HEK293 (cell line): ENCODE results near the gene BEND7.

Experiments used
- CTCF ChIP-seq: fragments of 450-650 bp; formaldehyde crosslinking; IDR thresholded peaks from 2 replicates; pipeline ENCODE4 v1.5.1; 2016; ENCODE audit warnings: missing biosample characterization, missing genetic modification characterization
- SP2 ChIP-seq: fragments of 450-650 bp; formaldehyde crosslinking; IDR thresholded peaks from 2 replicates; pipeline ENCODE4 v1.5.1; 2016; ENCODE audit warnings: missing biosample characterization, missing genetic modification characterization
- ZNF274 ChIP-seq, 2 experiments: fragments of 200-500 bp in 1 of 2; fragments of 450-650 bp in 1 of 2; sonication (Bioruptor generic) in 1 of 2; formaldehyde crosslinking in 1 of 2; IDR thresholded peaks; 2 replicates each; pipeline versions ENCODE4 v1.5.1 to v1.6.1; 2014 to 2016; ENCODE audit warnings: borderline replicate concordance in 1 of 2, inconsistent platforms in 1 of 2, low read length in 1 of 2, missing biosample characterization in 1 of 2, missing genetic modification characterization in 1 of 2
- ZNF677 ChIP-seq: fragments of 450-650 bp; IDR thresholded peaks from 2 replicates; pipeline ENCODE4 v1.5.0; 2018; ENCODE audit warnings: missing biosample characterization, mild to moderate bottlenecking, missing genetic modification characterization, moderate library complexity
- ZNF843 ChIP-seq: fragments of 450-650 bp; formaldehyde crosslinking; IDR thresholded peaks from 2 replicates; pipeline ENCODE4 v1.5.1; 2016; ENCODE audit warnings: missing biosample characterization, missing genetic modification characterization

- TF ChIP-seq CTCF (no peak), ZNF677 (no peak), SP2 (tag by site-specific recombination) (no peak), ZNF843 (tag by site-specific recombination) (no peak), ZNF274 (IDR thresholded peaks at IDR 0.05; ENCODE audit: low read length) (no peak), ZNF274 (tag by site-specific recombination; IDR thresholded peaks at IDR 0.05; ENCODE audit: borderline replicate concordance) (no peak)
Observed at GRCh38 chr10:13457958-13458686, 70.7 kb downstream of the BEND7 start.
